K562 (cell line): ENCODE data around the gene TMEM214. TPM values are rescaled to one million over a fixed set of nuclear protein-coding genes. Genes with fewer than 3 reads are reported as not detected.

ENCODE experiments used
- ARNT ChIP-seq, 2 experiments: fragments of 450-650 bp; IDR thresholded peaks; 2 replicates each; pipeline ENCODE4 v1.6.1; 2016; ENCODE audit warnings: mild to moderate bottlenecking in 1 of 2
- CLOCK ChIP-seq: fragments of 250-450 bp; sonication (Bioruptor Pico); IDR thresholded peaks from 2 replicates; pipeline ENCODE4 v1.4.0; 2020; ENCODE audit warnings: mild to moderate bottlenecking, moderate library complexity, borderline replicate concordance
- E4F1 ChIP-seq: fragments of 250-450 bp; sonication (Bioruptor Pico); IDR thresholded peaks from 2 replicates; pipeline ENCODE4 v1.5.0; 2021; ENCODE audit warnings: mild to moderate bottlenecking, borderline replicate concordance
- EWSR1 ChIP-seq: fragments of 450-650 bp; IDR thresholded peaks from 2 replicates; pipeline ENCODE4 v1.6.1; 2018; ENCODE audit warnings: borderline replicate concordance, mild to moderate bottlenecking, low read depth, moderate library complexity; ENCODE audit not compliant: partially characterized antibody
- FOSL1 ChIP-seq: fragments of 200-800 bp; sonication (Bioruptor generic); conservative IDR thresholded peaks from 2 replicates; pipeline ENCODE4 v1.6.1; 2016; ENCODE audit warnings: missing genetic modification characterization, missing compliant biosample characterization
- FOXK2 ChIP-seq, 2 experiments: fragments of 450-650 bp; IDR thresholded peaks in 1 of 2; conservative IDR thresholded peaks in 1 of 2; 2 replicates each; pipeline ENCODE4 v1.6.1; 2016; ENCODE audit warnings: low read depth in 2 of 2, mild to moderate bottlenecking in 1 of 2
- GABPB1 ChIP-seq: sonication (generic); formaldehyde crosslinking; IDR thresholded peaks from 2 replicates; pipeline ENCODE4 v1.8.0; 2022; ENCODE audit warnings: mild to moderate bottlenecking, missing genetic modification reagents
- HDAC2 ChIP-seq: fragments of 450-650 bp; IDR thresholded peaks from 2 replicates; pipeline ENCODE4 v1.6.1; 2016; ENCODE audit warnings: mild to moderate bottlenecking
- NCOA2 ChIP-seq, 2 experiments: fragments of 450-650 bp; IDR thresholded peaks; 2 replicates each; pipeline ENCODE4 v1.6.1; 2018; ENCODE audit warnings: mild to moderate bottlenecking in 2 of 2, moderate library complexity in 1 of 2; ENCODE audit not compliant: partially characterized antibody in 2 of 2
- NRF1 ChIP-seq, 2 experiments: fragments of 450-650 bp; IDR thresholded peaks in 1 of 2; conservative IDR thresholded peaks in 1 of 2; 2 replicates each; pipeline ENCODE4 v1.6.1; 2014; ENCODE audit warnings: mild to moderate bottlenecking in 2 of 2
- POLR3G ChIP-seq: IDR thresholded peaks from 2 replicates; pipeline ENCODE4 v1.6.1; 2011; ENCODE audit not compliant: insufficient read length, insufficient replicate concordance; ENCODE audit errors: extremely low read depth
- RFX7 ChIP-seq: fragments of 250-450 bp; sonication (Bioruptor Pico); IDR thresholded peaks from 2 replicates; pipeline ENCODE4 v1.5.1; 2021; ENCODE audit warnings: mild to moderate bottlenecking
- SETDB1 ChIP-seq: IDR thresholded peaks from one replicate; pipeline ENCODE4 v1.6.1; 2012; ENCODE audit warnings: low read length, control low read depth, inconsistent platforms
- SIN3A ChIP-seq, 2 experiments: fragments of 150-350 bp in 1 of 2; IDR thresholded peaks; 2 replicates each; pipeline ENCODE4 v1.6.1; 2011 to 2016; ENCODE audit warnings: borderline replicate concordance in 2 of 2, low read depth in 2 of 2, low read length in 2 of 2, mild to moderate bottlenecking in 2 of 2, moderate library complexity in 2 of 2; ENCODE audit not compliant: control insufficient read depth in 1 of 2
- SIRT6 ChIP-seq: IDR thresholded peaks from one replicate; pipeline ENCODE4 v1.6.1; 2012; ENCODE audit warnings: low read depth, mild to moderate bottlenecking, control low read depth, inconsistent platforms, low read length, moderate library complexity
- SNIP1 ChIP-seq: fragments of 450-650 bp; IDR thresholded peaks from 2 replicates; pipeline ENCODE4 v1.7.1; 2017; ENCODE audit warnings: low read depth, mild to moderate bottlenecking
- SREBF1 ChIP-seq: fragments of 150-350 bp; IDR thresholded peaks from 2 replicates; pipeline ENCODE4 v1.6.1; 2014; ENCODE audit warnings: antibody characterized with exemption, low read depth, low read length, borderline replicate concordance
- SRSF1 ChIP-seq: fragments of 200-400 bp; formaldehyde crosslinking; IDR thresholded peaks from 2 replicates; pipeline ENCODE4 v1.6.1; 2017; ENCODE audit warnings: mild to moderate bottlenecking, low read depth, low read length, moderate library complexity
- TEAD2 ChIP-seq: fragments of 450-650 bp; IDR thresholded peaks from 2 replicates; pipeline ENCODE4 v1.6.1; 2016; ENCODE audit warnings: missing genetic modification characterization, control low read depth, missing compliant biosample characterization
- TRIM24 ChIP-seq, 2 experiments: fragments of 450-650 bp; IDR thresholded peaks; 2 replicates each; pipeline ENCODE4 v1.6.1; 2016
- ZBTB7A ChIP-seq: IDR thresholded peaks from 2 replicates; pipeline ENCODE4 v1.6.1; 2011; ENCODE audit warnings: low read depth, mild to moderate bottlenecking, low read length, moderate library complexity, borderline replicate concordance; ENCODE audit not compliant: control insufficient read depth
- ZNF184 ChIP-seq: sonication (generic); formaldehyde crosslinking; IDR thresholded peaks from 2 replicates; pipeline ENCODE4 v1.5.0; 2020; ENCODE audit warnings: missing genetic modification reagents
- ZNF561 ChIP-seq: fragments of 450-650 bp; formaldehyde crosslinking; conservative IDR thresholded peaks from 2 replicates; pipeline ENCODE4 v1.4.0; 2020; ENCODE audit warnings: mild to moderate bottlenecking, moderate library complexity
- ZNF764 ChIP-seq: fragments of 250-450 bp; sonication (Bioruptor Pico); IDR thresholded peaks from 2 replicates; pipeline ENCODE4 v1.4.0; 2020; ENCODE audit warnings: low read depth, mild to moderate bottlenecking, moderate library complexity
- polyA plus RNA-seq, 8 experiments: library from polyadenylated mRNA; depleted of rRNA in 4 of 8; stranded (reverse) in 5 of 8; unstranded in 3 of 8; fragments of >200 nt; fragmentation: Nextera tagmentation in 2 of 8; fragmentation: Illumina TruSeq in 1 of 8; extraction: Ambion mirVana in 2 of 8; extraction: Trizol in 1 of 8; gene quantifications; 2 replicates each; pipeline versions ENCODE4 v1.2.1 to v1.2.3, GENCODE V29; 2011 to 2014; ENCODE audit warnings: inconsistent platforms in 1 of 8, missing spikeins in 1 of 8
- total RNA-seq, 7 experiments: library from RNA; depleted of rRNA in 6 of 7; stranded (reverse); fragments of >200 nt in 6 of 7; fragmentation: Illumina TruSeq in 2 of 7; extraction: Trizol in 2 of 7; gene quantifications; 2 replicates each; pipeline versions ENCODE4 v1.2.1 to v1.2.3, GENCODE V29; 2011 to 2021; ENCODE audit warnings: low replicate concordance in 1 of 7

The TMEM214 gene
- total and polyA plus RNA-seq, 9 of the 15 experiments (the other 6 are each of a cell fraction or from before 2014, with no cell fraction given) = 11.4 to 81.4 (median 44.1) TPM

GRCh38 chr2:27086724-27087593, 54.2 kb downstream of the TMEM214 start, which contains the start of gene KHK (continued):
- TF ChIP-seq CLOCK (CRISPR knock-in tag) = no peak
- TF ChIP-seq ARNT (IDR thresholded peaks at IDR 0.05) = no peak
- no peak for TF ChIP-seq FOXK2 (conservative IDR thresholded peaks at IDR 0.05 in 1 of 2, IDR thresholded peaks at IDR 0.05 in 1 of 2; ENCODE audit: low read depth in 2 of 2)
- TF ChIP-seq EWSR1 = no peak
- no peak for TF ChIP-seq SNIP1
- no peak for TF ChIP-seq NCOA2 (IDR thresholded peaks at IDR 0.05; ENCODE audit: partially characterized antibody in 2 of 2)
- TF ChIP-seq HDAC2 = no peak
- no peak for TF ChIP-seq SIRT6
- TF ChIP-seq ZNF561 = no peak
- no peak for TF ChIP-seq E4F1 (CRISPR knock-in tag)
- TF ChIP-seq ZNF764 = peak; percentile 60; the same call in 1 of the 2 replicates
- no peak for TF ChIP-seq RFX7 (CRISPR knock-in tag)
- TF ChIP-seq SETDB1 = no peak
- TF ChIP-seq FOSL1 (tag) = no peak
- TF ChIP-seq ZNF184 (CRISPR knock-in tag) = no peak
- peak in 1 of 2 experiments; percentile 82; a peak in 2 of 4 replicates for TF ChIP-seq SIN3A (IDR thresholded peaks at IDR 0.05; ENCODE audit: borderline replicate concordance in 2 of 2, control insufficient read depth in 1 of 2, low read depth in 2 of 2, low read length in 2 of 2)
- no peak for TF ChIP-seq TEAD2 (tag)
- peak; percentile 38; the same call in 1 of the 2 replicates for TF ChIP-seq ZBTB7A
- no peak for TF ChIP-seq TRIM24 (IDR thresholded peaks at IDR 0.05)
- TF ChIP-seq NRF1 (conservative IDR thresholded peaks at IDR 0.05 in 1 of 2, IDR thresholded peaks at IDR 0.05 in 1 of 2) = peak in 1 of 2 experiments; percentile 37; a peak in 1 of 4 replicates
- TF ChIP-seq GABPB1 = no peak
- TF ChIP-seq SRSF1 = no peak
- TF ChIP-seq SREBF1 = no peak
- TF ChIP-seq POLR3G = no peak
